ENCODE results near the gene ULK4.

GRCh38 chr3:41740374-41740886, 221.5 kb downstream of the ULK4 start:
- TF ChIP-seq CTCF (conservative IDR thresholded peaks at IDR 0.05 in 1 of 2, IDR thresholded peaks at IDR 0.05 in 1 of 2; ENCODE audit: low read depth in 1 of 2, low read length in 2 of 2) (no peak), EZH2 (IDR thresholded peaks at IDR 0.05; ENCODE audit: low read length, missing control alignments) (no peak)
